ENCODE results near the gene TOPBP1. TPM values are rescaled to one million over a fixed set of nuclear protein-coding genes. Genes with fewer than 3 reads are reported as not detected.

TOPBP1 gene
- total and polyA plus RNA-seq, 9 of the 15 experiments (the other 6 are each of a cell fraction or from before 2014, with no cell fraction given) = 16.6 to 77.6 (median 58.2) TPM

DNA sequence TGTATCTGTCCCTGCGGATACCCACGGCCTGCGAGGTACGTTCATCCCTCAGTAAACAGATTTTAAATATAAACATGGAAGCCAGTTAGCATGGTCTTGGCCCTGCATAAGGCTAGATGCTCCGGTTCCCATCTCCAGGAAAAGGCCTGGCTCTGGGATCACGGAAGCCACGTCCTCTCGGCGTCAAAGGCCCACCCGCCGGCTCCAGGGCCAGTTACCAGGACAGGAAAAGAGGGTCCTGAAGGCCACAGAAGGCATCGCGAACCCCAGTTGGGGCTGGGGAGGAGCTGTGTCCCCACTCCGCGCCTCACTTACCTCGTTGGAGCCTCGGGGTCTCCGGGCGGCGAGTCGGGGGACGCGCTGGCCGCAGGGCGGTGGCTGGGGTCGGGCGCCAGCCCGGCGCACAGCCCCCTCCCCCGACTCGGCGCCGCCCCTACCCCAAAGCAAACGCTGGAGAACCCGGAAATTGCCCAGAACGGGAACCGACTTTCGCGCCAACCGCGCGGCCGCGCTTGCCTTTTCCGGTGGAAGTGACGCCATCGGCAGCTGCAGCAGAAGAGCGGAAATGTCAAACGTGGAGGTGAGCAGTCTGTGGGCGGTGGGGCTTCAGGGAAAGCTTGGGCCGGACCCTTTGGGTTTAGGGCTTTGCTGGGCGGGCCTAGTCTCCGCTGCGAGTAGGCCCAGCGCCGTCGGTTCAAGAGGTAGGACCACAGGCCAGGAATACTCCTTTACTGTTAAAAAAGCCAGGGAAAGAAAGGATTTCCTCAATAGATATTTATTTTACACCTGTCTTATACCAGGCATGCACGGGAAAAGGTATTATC lies at the start of gene TOPBP1 (continued):
- no peak for TF ChIP-seq ARID3A (IDR thresholded peaks at IDR 0.05; ENCODE audit: borderline replicate concordance, low read depth, low read length)
- TF ChIP-seq TAF1 (IDR thresholded peaks at IDR 0.05; ENCODE audit: control insufficient read depth, extremely low read depth, insufficient read depth, low read length, severe bottlenecking) = peak; percentile 82
- no peak for TF ChIP-seq ATF1 (CRISPR knock-in tag; IDR thresholded peaks at IDR 0.05)
- TF ChIP-seq ATF1 (tag; IDR thresholded peaks at IDR 0.05) = peak; percentile 84
- TF ChIP-seq RBM22 (IDR thresholded peaks at IDR 0.05; ENCODE audit: low read depth, low read length, poor library complexity, severe bottlenecking) = peak; percentile 55
- TF ChIP-seq, protein P1, sequence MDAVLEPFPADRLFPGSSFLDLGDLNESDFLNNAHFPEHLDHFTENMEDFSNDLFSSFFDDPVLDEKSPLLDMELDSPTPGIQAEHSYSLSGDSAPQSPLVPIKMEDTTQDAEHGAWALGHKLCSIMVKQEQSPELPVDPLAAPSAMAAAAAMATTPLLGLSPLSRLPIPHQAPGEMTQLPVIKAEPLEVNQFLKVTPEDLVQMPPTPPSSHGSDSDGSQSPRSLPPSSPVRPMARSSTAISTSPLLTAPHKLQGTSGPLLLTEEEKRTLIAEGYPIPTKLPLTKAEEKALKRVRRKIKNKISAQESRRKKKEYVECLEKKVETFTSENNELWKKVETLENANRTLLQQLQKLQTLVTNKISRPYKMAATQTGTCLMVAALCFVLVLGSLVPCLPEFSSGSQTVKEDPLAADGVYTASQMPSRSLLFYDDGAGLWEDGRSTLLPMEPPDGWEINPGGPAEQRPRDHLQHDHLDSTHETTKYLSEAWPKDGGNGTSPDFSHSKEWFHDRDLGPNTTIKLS (IDR thresholded peaks at IDR 0.05; ENCODE audit: borderline replicate concordance, low read depth) = peak; percentile 54; the same call in 1 of the 2 replicates
- TF ChIP-seq ZEB2 (IDR thresholded peaks at IDR 0.05) = peak; percentile 24; the same call in 1 of the 2 replicates
- no peak for TF ChIP-seq ZBED1 (IDR thresholded peaks at IDR 0.05)
- TF ChIP-seq CHD1 (IDR thresholded peaks at IDR 0.05; ENCODE audit: low read length) = peak; percentile 22
- TF ChIP-seq RB1 (IDR thresholded peaks at IDR 0.05; ENCODE audit: low read depth) = peak; percentile 84; the same call in 1 of the 2 replicates
- TF ChIP-seq SPI1 (IDR thresholded peaks at IDR 0.05; ENCODE audit: borderline replicate concordance, low read depth, low read length) = peak; percentile 67; the same call in 1 of the 2 replicates
- TF ChIP-seq KDM2B (CRISPR knock-in tag; IDR thresholded peaks at IDR 0.05) = no peak
- TF ChIP-seq C11orf30 (IDR thresholded peaks at IDR 0.05; ENCODE audit: low read depth) = peak; percentile 54
- 0 out of 4 replicates have a peak, but pooled peaks have one; percentile 11 to 14 for TF ChIP-seq NRF1 (conservative IDR thresholded peaks at IDR 0.05 in 1 of 2, IDR thresholded peaks at IDR 0.05 in 1 of 2)
- no peak for TF ChIP-seq ZNF121 (CRISPR knock-in tag; conservative IDR thresholded peaks at IDR 0.05)
- TF ChIP-seq ZZZ3 (IDR thresholded peaks at IDR 0.05) = 0 out of 2 replicates have a peak, but pooled peaks have one; percentile 34
- peak; percentile 95 for TF ChIP-seq CREM (IDR thresholded peaks at IDR 0.05; ENCODE audit: low read depth)
- peak; percentile 69 for TF ChIP-seq CXXC5 (CRISPR knock-in tag; IDR thresholded peaks at IDR 0.05)
- no peak for TF ChIP-seq ARID3B (CRISPR knock-in tag; IDR thresholded peaks at IDR 0.05; ENCODE audit: borderline replicate concordance)
- TF ChIP-seq SRSF7 (optimal IDR thresholded peaks at IDR 0.05; ENCODE audit: low read depth, low read length) = no peak
- TF ChIP-seq GMEB1 (CRISPR knock-in tag; IDR thresholded peaks at IDR 0.05) = no peak
